HG03097 (cell line): ENCODE results near the gene SDK1.

Experiments
- ATAC-seq: cut with Tn5 transposase; IDR thresholded peaks from one replicate; pipeline ENCODE4 v1.9.1; 2021; ENCODE audit not compliant: unreplicated experiment, low FRiP score

SDK1 gene

DNA sequence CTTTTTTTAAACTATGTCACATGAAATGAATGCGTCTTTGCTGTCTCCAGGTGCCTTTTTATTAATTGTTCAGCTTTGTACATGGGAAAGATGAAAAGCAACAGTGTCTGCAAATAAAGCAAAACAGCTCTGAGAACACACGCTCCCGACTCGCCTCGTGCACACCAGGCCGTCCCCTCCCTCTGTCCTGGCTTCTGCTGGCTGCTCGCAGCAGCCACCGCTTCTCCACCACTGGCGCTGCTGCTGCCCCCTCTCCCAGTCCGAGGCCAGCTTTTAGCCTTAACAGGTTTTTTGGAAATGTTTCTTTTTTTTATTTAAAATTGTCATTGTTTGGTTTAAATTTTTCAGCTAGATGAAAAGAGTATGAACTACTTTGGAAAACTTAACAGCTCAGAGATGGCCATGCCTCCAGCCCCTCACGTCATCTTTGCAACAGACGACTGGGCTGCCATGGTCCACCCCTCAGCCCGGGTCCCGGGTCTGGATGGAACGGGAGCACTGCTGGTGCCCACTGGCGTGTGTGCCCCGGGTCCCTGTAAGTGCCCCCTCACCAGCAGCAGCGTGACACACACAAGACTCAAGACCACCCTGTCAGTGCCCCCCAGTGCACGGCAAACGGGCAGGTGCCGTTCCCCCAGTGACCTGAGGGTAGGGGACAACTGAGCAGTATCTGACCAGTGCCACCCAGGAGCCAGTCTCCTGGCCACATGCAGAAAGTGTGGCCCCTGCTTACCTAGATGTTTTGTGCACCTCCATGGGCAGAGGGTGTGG, 965.4 kb downstream of the SDK1 start:
- no peak for ATAC-seq

DNA sequence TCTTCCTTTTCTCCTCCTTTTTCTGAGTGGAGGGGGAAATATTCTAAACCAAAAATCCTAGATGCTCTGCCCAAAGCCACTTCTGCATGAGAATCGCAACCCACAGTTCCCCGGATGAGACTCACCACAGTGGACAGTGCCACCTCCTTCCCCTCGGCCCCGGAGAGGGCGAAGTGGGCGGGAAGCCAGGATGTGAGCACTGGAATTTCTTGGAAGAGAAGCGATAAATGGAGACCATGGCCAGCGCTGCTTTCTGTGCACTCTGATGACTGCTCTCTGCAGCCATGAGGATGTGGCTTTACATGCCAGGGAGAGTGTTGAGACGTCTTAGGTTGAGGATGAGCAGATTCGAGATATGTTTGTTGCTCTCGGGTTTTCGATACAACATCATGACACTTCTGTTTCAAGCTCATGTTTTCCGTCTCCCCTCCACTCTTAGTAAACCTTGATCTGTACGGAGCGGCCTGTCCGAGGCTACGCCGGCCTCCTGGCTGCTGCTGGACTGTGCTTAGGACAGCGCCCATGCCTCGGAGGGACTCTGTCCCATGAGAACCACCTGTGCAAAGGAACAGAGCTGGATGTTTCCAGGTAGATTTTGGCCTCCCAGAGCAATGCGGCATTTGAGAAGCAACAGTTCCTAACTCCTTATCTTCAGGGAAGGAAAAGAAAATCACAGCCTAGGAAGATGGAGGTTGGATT, 966.4 kb downstream of the SDK1 start:
- ATAC-seq: no peak

DNA sequence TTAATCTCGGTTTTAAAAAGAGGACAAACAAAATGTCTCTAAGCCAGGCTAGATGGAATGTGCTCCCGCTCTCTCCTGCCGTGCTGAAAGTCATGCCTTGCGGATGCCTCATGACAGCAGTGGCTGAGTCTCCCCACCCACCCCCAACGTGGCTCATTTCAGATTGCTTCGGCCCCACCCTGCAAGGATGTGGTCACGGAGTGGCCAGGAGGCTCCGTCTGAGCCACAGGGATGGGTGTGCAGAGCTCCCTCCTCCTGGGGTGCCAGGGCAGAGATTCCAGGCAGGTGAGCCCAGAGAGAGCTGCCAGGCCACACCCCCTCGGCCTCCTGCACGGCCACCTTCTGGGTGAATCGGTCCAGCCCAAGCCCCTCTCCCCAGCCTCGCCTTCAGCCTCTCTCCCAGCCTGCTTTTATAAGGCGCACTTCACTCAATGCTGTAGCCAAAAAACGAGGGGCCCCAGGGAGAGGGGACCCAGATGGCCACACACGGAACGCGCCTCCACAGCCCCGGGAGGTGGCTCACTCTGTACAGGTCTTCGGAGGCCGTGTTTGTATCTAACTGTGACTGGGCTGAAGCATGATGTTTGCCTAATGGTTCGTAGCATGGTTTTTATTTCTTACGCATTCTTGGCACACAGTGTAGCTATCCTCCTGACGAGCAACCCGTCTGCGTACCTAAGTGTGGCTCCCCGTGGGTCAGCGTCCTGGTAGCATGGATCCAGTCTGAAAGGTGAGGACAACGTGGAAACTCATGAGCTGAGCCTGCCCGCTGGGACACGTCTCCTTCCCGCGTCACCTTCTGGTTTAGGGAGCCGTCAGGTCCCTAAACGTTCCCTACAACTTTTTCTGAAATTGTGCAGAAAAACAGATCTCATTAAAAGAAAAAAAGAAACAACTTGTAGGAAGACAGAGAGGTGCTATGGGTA, 967.3 kb downstream of the SDK1 start:
- ATAC-seq: no peak

DNA sequence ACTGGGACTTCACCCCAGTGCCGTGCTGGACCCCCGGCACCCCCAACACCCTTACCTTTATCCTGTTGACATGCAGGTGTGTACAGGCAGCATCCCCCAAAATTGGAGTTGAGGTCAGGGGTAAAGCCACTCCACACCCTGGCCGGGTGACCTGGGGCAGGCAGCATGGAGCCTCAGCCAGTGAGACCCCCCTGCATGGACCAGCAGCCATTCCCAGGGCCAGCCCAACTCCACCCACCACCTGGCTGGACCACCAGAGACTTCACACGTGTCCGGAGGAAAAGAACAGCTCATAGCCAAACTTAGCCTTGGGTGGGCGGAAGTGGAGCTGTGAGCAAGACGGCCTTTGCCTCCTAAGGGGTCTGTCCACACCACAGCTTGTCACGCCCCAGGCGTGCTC, 968.0 kb downstream of the SDK1 start:
- ATAC-seq: no peak

DNA sequence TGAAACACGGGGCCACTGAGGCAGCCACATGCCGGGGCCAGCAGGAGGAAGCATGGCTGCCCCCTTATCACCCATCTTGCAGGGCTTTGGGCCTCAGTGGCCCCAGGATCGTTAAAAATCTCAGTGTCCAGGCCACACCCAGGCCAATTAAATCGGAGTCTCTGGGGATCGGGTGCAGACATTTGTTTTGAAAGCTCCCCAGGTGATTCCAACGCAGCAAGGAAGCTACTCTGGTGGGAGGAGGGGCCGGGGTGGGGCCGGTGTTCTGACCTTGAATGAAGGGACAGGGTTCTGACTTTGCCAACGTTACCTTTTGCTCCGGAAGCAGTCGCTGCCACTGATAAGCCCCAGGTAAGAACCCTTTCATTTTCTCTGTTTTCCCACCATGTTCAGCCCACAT, 968.7 kb downstream of the SDK1 start:
- no peak for ATAC-seq

DNA sequence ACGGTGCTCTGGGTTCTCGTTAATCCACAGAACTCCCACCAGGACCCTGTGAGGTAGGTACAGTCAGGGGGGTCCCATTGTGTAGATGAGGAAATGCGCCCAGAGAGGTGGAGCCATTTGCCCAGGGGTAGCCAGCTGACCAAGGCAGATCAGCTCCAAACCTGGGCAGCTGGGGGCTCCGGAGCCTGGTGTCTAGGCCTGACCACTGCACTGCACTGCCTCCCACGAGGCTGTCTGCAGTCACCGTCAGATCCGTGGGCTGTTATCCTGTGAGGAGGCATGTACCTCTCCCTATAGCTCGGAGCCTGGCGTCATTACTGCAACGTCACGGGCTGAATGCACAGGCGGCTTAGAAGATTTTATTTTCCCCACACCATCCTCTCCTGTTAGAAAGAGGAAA, 969.2 kb downstream of the SDK1 start:
- ATAC-seq: no peak

DNA sequence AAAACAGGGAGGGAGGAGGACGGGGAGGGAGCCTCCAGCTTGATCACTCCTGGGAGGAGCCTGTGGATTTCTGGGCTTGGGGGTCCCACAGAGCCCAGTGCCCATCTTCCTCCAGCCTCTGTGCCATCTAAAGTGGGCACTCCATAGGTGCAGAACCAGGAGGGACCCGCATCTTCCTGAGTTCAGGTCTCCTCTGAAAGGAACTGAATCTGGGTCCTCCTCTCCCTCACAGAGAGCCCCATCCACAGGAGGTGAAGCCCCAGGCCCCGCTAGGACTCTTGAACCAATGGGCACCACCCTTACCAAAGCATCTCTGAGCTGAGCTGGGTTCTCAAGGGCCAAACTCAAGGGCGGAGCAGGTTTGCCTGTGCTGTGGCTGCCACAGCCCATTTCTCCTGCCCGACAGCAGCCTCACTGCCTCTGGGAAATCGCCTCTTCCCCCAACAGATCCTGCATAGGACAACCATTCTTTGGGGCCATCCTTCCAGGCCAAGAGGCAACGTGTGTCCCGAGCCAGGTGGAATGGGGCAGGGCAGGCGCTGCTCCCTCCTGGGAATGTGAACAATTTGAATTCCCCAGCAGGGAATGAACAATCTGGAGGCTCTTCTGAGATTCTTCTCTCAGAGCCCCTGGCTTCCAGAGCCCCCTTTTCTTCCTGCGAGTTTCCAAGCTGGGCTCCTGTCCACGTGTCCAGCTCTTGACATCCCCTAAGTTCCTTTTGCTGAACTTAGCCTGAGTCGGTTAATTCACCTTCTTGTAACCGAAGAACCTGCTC, 970.1 kb downstream of the SDK1 start:
- no peak for ATAC-seq

DNA sequence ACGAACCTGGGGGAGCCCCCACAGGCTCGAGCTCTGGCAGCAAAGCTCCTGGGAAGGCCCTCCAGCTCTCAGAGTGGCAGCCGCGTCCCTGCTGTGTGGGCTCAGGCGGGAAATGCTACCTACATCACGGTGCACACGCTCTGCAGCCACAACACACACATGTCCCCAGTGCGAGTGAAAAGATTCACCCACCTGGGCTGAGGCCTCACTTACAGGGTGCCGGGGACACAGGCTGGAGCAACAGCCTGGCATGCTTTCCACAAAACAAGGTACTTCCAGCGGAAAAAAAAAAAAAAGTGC, 970.6 kb downstream of the SDK1 start:
- ATAC-seq: no peak

DNA sequence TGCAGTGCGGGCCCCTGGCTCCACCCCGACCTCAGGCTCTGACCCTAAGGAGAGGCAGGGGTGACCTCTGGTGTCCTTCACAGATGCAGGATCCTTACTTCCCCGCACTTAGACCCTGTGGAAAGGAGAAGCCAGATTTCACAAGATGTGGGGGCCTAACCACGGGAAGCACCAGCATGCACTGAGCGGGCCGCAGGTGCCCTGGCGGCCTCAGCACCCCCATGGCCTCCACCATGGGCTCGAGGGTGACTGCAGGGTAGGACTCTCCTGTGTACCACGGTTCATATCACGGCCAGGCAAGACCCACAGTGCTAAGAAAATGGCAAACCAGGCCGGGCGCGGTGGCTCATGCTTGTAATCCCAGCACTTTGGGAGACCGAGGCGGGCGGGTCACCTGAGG, 971.1 kb downstream of the SDK1 start:
- no peak for ATAC-seq

DNA sequence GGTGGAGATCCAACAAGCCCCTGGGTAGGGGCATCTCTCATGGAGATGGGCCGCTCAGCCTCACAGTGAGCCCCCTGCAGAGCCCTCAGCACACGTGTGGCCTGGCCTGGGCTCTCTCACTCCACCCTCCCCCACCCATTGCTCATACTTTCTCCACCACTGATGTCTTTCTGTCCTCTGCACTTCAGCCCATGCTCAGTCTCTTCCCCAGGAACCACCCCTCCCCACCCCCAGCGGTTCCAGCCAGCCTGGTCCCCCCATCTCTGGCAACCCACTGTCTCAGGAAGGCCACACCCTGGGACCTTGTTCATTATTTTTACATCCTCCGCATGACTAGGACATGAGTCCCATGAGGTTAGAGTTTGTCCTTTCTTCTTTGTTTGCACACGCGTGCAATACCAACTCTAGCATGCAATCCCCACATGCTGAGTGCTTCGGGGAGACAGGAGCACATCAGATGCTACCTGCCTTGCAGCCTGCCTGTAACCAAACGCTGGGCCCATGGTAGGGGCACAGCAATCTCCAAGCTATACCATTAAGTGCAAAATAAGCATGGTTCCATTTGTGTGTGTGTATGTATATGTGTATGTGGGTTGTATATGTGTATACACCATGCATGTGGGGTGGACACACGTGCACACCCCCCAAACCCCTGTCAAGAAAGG, 972.6 kb downstream of the SDK1 start:
- ATAC-seq: no peak

DNA sequence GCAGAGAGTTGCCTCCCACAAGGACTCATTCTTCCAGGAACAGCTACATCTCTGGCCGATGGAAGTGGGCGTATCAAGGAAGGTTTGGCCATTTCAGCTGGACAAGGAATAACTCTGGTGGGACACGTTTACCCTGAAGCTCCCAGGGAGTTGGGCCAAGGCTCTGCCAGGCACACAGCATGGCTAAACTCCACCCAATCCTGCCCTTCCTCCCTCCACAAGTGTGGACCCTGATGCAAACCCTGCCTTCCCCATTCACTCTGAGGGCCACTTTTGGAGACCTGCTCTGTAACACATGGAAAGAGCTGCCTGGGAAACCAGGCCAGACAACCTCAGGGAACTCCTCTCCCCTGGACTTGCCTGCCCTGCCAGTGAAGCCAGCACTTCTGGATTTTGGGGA, 973.2 kb downstream of the SDK1 start:
- no peak for ATAC-seq

DNA sequence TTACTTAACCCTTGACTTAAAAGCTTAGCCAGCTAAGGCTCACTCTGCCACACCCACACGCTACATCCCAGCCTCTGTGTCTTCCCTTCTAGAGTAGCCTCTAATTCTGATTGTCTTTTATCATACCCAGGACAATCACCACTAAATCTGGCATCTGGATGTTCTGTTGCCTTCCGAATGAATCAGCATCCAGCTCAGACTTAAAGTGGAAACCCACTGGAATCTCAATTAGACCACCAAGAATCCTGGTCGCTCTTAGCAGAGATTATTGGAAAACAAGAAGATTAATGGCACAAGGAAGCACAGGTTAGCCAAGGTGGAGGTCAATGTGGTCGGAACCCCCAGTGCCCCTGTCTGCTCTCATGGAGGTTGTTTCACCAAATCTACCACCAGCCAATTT, 976.9 kb downstream of the SDK1 start:
- no peak for ATAC-seq

DNA sequence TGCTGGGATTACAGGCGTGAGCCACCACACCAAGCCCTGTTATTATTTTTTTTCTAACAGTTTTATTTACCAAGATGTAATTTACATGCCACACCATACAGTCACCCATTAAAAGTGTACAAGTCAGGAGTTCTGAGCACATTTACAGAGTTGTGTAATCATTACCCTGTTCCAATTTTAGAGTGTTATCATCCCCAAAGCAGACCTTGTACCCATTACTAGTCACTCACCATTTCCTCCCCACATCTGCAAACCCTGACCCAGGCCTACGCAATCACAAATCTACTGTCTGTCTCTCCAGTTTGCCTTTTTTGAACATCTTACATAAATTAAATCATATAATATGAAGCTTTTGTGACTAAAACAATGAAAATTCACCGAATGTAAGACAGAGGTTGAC, 978.2 kb downstream of the SDK1 start:
- ATAC-seq: no peak

DNA sequence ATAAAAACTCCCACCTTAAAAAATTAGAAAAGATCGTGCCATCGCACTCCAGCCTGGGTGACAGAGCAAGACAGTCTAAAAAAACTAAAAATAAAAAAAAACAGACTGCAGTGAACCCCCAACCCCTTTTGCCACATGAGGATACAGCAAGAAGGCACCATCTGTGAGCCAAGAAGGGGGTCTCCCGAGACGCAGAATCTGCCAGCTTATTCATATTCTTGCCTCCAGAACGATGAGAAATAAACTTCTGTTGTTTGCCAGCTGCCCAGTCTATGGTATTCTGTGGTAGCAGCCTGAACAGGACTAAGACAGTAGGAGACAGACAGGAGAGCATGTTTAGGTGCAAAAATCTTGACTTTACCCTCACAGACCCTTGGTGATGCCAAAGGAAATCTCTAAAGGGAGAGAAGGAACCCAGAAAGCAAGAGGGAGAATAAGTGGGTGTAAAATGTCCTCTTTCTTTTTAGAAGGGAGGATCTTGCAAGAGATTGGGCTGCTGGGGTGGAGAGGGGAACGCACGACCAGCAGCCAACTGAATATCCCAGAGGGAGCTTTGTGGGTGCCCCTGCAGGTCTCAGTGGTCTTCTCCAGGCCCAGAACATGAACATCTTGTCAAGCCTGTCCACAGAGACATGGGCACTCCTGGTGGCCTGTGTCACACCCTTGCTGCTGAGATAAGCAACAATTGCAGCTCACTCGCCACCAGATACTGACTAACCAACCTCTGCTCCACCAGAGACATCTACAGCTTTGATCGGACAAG, 980.4 kb downstream of the SDK1 start:
- ATAC-seq: no peak

DNA sequence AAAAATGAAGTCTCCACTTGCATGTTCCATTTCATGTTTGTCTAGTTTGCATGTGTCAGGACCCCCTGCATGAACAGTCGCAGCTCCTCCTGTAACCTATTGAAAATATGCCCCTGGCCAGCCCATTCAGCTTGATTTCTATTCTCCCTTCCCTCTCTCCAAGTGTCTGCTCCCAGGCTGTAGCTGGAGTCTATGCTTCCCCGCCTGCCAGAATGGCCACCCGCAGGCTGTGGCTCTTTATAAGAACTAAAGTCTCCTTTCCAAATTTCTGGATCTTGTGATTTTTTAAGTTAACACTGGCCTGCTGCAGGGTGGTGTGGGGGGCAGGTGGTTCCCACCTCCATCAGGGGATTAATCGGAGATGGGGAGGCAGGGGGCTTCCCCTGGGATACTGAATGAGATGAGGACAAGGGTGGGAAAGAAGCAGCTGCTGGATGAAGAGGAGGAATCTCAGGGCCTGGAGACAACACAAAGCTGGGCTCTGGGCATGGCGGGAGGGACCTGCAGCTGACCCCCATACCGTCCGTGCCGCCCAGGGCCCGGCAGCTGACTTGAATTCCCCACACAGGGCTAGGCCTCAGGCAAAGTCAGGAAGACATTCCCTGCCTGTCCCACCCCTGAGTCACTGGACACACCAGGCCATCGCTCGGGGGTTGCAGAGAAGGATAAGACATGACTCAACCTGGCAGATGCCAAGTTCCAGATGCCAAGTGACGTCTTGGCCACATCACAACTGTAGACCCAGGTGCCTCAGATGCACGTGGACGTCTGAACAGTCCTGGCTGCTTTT, 981.6 kb downstream of the SDK1 start:
- ATAC-seq: no peak

DNA sequence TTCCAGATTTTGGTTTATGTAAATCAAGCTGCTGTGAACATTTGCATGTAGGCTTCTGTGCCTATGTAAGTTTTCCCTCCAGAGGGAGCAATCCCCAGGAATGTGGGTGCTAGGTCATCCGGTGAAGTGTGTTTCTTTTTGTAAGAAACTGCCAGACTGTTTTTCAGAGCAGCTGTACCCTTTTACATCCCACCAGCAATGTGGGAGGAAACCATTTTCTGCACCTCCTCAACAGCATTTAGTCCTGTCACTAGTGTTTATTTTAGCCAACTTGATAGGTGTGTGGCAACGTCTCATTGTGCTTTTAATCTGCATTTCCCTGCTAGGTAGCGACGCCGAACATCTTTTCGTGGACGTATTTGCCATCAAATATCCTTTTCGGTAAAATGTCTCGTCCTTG, 985.3 kb downstream of the SDK1 start:
- no peak for ATAC-seq

DNA sequence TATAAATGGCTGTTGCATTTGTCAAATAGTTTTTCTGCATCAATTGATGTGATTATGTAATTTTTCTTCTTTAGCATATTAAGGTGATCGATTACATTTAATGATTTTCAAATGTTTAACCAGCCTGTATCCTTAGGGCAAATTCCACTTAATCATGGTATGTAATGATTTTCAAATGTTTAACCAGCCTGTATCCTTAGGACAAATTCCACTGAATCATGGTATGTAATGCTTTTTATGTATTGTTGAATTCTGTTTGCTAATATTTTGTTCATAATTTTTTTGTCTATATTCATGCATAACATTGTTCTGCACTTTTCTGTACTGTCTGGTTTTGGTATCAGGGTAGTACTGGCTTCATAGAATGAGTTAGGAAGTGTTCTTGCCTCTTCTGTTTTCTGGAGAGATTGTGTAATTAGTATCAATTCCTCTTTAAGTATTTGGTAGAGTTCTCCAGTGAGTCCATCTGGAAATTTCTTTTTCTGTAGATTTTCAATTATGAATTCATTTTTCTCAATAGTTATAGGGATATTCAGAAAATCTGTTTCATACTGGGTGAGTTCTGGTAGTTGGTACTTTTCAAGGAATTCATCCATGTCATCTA, 987.8 kb downstream of the SDK1 start:
- no peak for ATAC-seq

DNA sequence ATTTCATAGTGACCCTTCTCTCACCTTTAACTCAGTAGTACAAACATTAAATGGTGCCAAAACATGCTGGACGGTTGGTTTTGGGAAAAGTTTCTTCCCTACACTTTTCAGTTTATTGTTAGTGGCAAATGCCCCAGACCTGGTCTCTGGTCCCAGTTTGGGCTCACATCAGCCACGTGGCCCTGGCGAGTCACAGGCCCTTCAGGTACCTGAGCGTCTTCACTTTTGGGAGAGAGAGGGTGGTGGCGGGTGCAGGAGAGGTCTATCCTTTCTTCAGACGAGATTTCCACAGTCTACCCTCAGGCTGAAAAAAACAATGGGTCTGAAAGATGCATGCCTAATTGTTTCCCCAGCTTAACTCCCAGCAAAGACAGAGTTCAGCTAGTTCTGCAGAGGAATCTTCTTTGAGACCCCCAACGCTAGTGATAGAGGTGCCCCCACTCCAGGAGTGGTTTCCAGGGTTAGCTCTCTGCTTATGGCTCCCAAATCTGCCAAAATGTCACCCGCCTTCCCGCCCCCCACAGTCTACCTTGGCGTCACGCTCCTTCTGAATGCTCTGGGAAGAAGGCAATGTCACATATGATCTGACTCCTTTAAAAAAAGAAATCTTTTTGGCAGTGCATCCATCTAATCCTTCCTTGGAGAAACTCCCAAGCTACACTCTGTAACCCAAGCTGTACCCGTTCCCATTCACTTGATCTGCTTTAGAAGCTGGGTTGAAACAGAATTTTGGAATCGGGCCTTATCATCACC, 996.3 kb downstream of the SDK1 start:
- ATAC-seq: no peak
